Right lobe of liver (tissue), 4 donors: ENCODE measurements around the gene VDAC1.
"Not testable (repeated sequence)": the region's sequence is repeated elsewhere in the genome, so short reads cannot be mapped to it uniquely, and the experiment has no call there.

Experiments
- CTCF ChIP-seq, 4 donors: fragments of 200-600 bp in 3 of 4; fragments of 450-650 bp in 1 of 4; IDR thresholded peaks; one replicate each; pipeline versions ENCODE4 v1.5.1 to v1.8.0; 2016 to 2022; ENCODE audit warnings: antibody characterized with exemption in 4 of 4, mild to moderate bottlenecking in 2 of 4
- POLR2A ChIP-seq: fragments of 450-650 bp; IDR thresholded peaks from one replicate; pipeline ENCODE4 v1.6.1; 2017; ENCODE audit warnings: antibody characterized with exemption, mild to moderate bottlenecking
- donor health status: DM: no; HTN: no; CAD: no.
- donor health status: DM: no; HTN: no; CAD: no.
- donor health status: DM: no; HTN: yes; CAD: no.

DNA sequence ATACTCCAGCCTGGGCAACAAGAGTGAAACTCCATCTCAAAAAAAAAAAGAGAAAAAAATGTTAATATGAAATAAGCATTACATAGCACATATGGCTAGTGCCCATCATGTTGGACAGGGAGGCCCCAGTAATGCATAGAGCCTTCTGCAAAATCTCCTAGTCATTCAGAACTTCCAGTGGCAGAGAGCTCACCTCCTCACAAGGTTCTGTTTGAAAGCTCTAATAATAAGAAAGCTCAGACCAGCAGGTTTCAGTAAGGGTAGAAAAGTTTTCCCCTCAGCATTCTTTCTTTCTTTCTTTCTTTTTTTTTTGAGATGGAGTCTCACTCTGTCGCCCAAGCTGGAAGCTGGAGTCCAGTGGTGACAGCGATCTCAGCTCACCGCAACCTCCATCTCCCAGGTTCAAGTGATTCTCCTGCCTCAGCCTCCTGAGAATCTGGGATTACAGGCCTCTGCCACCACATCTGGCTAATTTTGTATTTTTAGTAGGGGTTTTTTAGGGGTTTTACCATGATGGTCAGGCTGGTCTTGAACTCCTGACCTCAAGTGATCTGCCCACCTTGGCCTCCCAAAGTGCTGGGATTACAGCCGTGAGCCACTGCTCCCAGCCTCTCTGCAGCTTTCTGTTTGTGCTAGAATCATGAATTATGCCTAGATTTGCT, 25.7 kb upstream of the VDAC1 start:
- not testable (repeated sequence) for TF ChIP-seq POLR2A; CTCF (IDR thresholded peaks at IDR 0.05)
